Left ventricle myocardium inferior (tissue), 1 donor: Measurements from ENCODE around the gene PIK3R6. TPM values are rescaled to one million over a fixed set of nuclear protein-coding genes. Genes with fewer than 3 reads are reported as not detected.

Experiments
- DNase-seq: peaks from one replicate; pipeline ENCODE4 v3.0.0-alpha.2; 2020
- H3K27ac ChIP-seq: fragments of 200-600 bp; replicated peaks from 2 replicates; pipeline ENCODE4 v1.8.0; 2021
- H3K27me3 ChIP-seq: fragments of 200-600 bp; 2 replicates; pipeline ENCODE4 v1.8.0; 2021; ENCODE audit warnings: low read depth
- H3K36me3 ChIP-seq: fragments of 200-600 bp; 2 replicates; pipeline ENCODE4 v1.8.0; 2021
- H3K4me1 ChIP-seq: fragments of 200-600 bp; 2 replicates; pipeline ENCODE4 v1.8.0; 2021
- H3K4me3 ChIP-seq: fragments of 200-600 bp; 2 replicates; pipeline ENCODE4 v1.8.0; 2021; ENCODE audit warnings: mild to moderate bottlenecking, moderate library complexity
- H3K9me3 ChIP-seq: fragments of 200-600 bp; replicated peaks from 2 replicates; pipeline ENCODE4 v1.8.0; 2021
- CTCF ChIP-seq: fragments of 200-600 bp; IDR thresholded peaks from 2 replicates; pipeline ENCODE4 v1.8.0; 2021; ENCODE audit warnings: antibody characterized with exemption, mild to moderate bottlenecking, borderline replicate concordance
- intact Hi-C: fragments of 100-400 bp; cut with micrococcal nuclease; formaldehyde crosslinking; loops from one replicate; pipeline ENCODE4 v1.11.0; 2022
- total RNA-seq: library from RNA; stranded (reverse); fragmentation: NEBNext Ultra II Directional; extraction: Animal tissue kit (Norgen Biotek cat#: 25700); gene quantifications from one replicate; pipeline ENCODE4 v1.2.1, GENCODE V29; 2021
- donor health status: DM: no; HTN: yes; CAD: no; lungs with severe emphysema.

Gene PIK3R6
- total RNA-seq, 1 donor from 2014 or later: 1.2 TPM

- Histone ChIP-seq H3K9me3 (no peaks in the 10 kb centered on the region), H3K4me3 (no peak overlapping the region), H3K27ac (no peak overlapping the region), H3K36me3 (no peaks in the 10 kb centered on the region), H3K4me1 (peaks cover 6% of the 10 kb centered on the region), H3K27me3 (peaks cover 18% of the 10 kb centered on the region)
- intact Hi-C loops: loop anchor here (10.0 kb wide), 1 partner anchor 92 kb away; no protein-coding TSS in a partner anchor
- DNase-seq: no peak
- no peak for TF ChIP-seq CTCF
Measured at GRCh38 chr17:8896641-8897635, 29.5 kb upstream of the PIK3R6 start.

GRCh38 chr17:8896087-8896486 lies 28.6 kb upstream of the PIK3R6 start:
- Histone ChIP-seq H3K27me3 (peaks cover 9% of the 10 kb centered on the region), H3K4me3 (no peak overlapping the region), H3K36me3 (no peaks in the 10 kb centered on the region), H3K4me1 (peaks cover 6% of the 10 kb centered on the region), H3K27ac (no peak overlapping the region), H3K9me3 (no peaks in the 10 kb centered on the region)
- intact Hi-C loops: loop anchor here (10.0 kb wide), 1 partner anchor 91 kb away; no protein-coding TSS in a partner anchor
- DNase-seq: no peak
- no peak for TF ChIP-seq CTCF

GRCh38 chr17:8894673-8895578 lies 27.5 kb upstream of the PIK3R6 start:
- Histone ChIP-seq H3K36me3 (no peaks in the 10 kb centered on the region), H3K4me3 (peak overlapping the region; percentile 29), H3K27ac (no peak overlapping the region), H3K4me1 (peaks cover 6% of the 10 kb centered on the region), H3K9me3 (no peaks in the 10 kb centered on the region), H3K27me3 (no peaks in the 10 kb centered on the region)
- intact Hi-C loops: loop anchor here (10.0 kb wide), 1 partner anchor 90 kb away; no protein-coding TSS in a partner anchor
- TF ChIP-seq CTCF: peak; percentile 90
- DNase-seq: peak; percentile 53

- Histone ChIP-seq H3K27me3 (no peaks in the 10 kb centered on the region), H3K4me3 (peak overlapping the region; percentile 29), H3K27ac (no peak overlapping the region), H3K4me1 (peaks cover 6% of the 10 kb centered on the region), H3K36me3 (no peaks in the 10 kb centered on the region), H3K9me3 (no peaks in the 10 kb centered on the region)
- no peak for DNase-seq
- no peak for TF ChIP-seq CTCF
- intact Hi-C loops: loop anchor here (10.0 kb wide), 1 partner anchor 89 kb away; no protein-coding TSS in a partner anchor
Measured at GRCh38 chr17:8894202-8894671, 26.8 kb upstream of the PIK3R6 start.
